Activated CD4-positive, alpha-beta T cell treated with anti-CD3 and anti-CD28 coated beads, Interleukin-2, amount 10 ng/mL, durations not matched to agents 7 days and 5 days (primary cell): Measurements from ENCODE around the gene GP1BA. TPM values are rescaled to one million over a fixed set of nuclear protein-coding genes. Genes with fewer than 3 reads are reported as not detected.
A peak's percentile ranks its signal among the peaks of the same experiment; 100 is the strongest.

ENCODE experiments used
- CTCF ChIA-PET: fragments of 350-600 bp; sonication (Branson Sonifier 250); formaldehyde crosslinking; loops from one replicate; lab custom pipeline; 2021; ENCODE audit warnings: antibody characterized with exemption; lab: Charles Lee
- POLR2A ChIA-PET: fragments of 350-600 bp; sonication (Branson Sonifier 250); formaldehyde crosslinking; loops from one replicate; lab custom pipeline; 2021; ENCODE audit warnings: antibody characterized with exemption; lab: Charles Lee
- DNase-seq: peaks from one replicate; pipeline ENCODE4 v3.0.0-alpha.2; 2020
- H3K27ac Mint-ChIP-seq: one replicate; pipeline ENCODE4 v1.8.0; 2021; ENCODE audit warnings: mild to moderate bottlenecking, moderate library complexity, mixed read lengths
- H3K27me3 Mint-ChIP-seq: one replicate; pipeline ENCODE4 v1.8.0; 2021; ENCODE audit warnings: mixed read lengths
- H3K36me3 Mint-ChIP-seq: one replicate; pipeline ENCODE4 v1.8.0; 2021; ENCODE audit warnings: low read depth, mixed read lengths
- H3K4me1 Mint-ChIP-seq: one replicate; pipeline ENCODE4 v1.8.0; 2021; ENCODE audit warnings: mixed read lengths
- H3K4me3 Mint-ChIP-seq: one replicate; pipeline ENCODE4 v1.8.0; 2021; ENCODE audit warnings: mild to moderate bottlenecking, moderate library complexity, mixed read lengths
- H3K9me3 Mint-ChIP-seq: one replicate; pipeline ENCODE4 v1.8.0; 2021; ENCODE audit warnings: mixed read lengths
- total RNA-seq, 2 experiments: library from RNA; stranded (reverse); gene quantifications; one replicate each; pipeline ENCODE4 v1.2.3, GENCODE V29; 2021

GP1BA gene
- total RNA-seq, 2 experiments from 2014 or later, result not detected

DNA sequence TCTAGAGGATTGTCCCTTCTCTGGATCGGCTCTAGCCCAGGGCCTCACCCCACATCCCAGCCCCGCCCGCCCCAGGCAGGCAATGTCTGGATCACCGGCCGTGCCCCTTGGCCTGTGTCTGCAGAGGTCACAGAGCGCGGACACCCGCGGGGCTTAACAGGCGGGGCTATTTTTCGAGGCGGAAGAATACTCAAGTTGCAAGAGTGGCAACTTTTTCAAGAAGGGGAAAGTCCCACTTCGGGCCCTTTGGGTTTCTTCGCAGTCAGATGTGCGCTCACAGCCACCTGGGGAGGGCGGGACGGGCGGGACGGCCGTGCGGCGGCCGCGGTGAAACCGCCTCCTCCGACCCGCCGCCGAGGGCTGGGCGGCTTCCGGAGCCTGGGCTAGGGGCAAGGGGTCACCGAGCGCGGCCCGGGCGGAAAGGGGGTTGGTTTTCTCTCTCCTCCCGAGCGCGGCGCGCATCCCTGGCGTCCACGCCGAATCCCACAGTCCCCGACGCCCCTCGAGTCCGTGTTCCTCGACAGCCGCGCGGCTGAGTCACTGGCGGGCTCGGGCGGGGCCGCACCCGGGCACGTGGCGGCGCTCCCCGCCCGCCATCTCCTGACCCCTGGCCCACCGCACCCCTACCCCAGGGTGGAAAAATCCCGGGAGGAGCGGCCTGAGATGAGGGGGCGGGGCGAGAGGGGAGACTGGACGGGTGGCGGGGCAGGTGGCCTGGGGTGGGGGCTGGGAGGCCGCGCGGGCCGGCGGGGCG, 17.4 kb downstream of the GP1BA start:
- Mint-ChIP-seq H3K27ac (peak overlapping the region; percentile 93), H3K9me3 (no peaks in the 10 kb centered on the region), H3K4me1 (peaks cover 33% of the 10 kb centered on the region), H3K36me3 (peaks cover 33% of the 10 kb centered on the region), H3K4me3 (peak overlapping the region; percentile 92), H3K27me3 (no peaks in the 10 kb centered on the region)
- ChIA-PET CTCF (interaction anchor here (1.3 kb wide), 1 partner anchor 18 kb away, joined by 3 read pairs; the partner anchor contains the start of gene SPAG7), POLR2A (interaction anchor here (1.0 to 6.2 kb wide), 3 partner anchors 10 to 18 kb away, joined by 3 to 44 read pairs (median 10); partner anchors contain the start of genes RNF167, SLC25A11 and SPAG7)
- DNase-seq, result peak; percentile 83

DNA sequence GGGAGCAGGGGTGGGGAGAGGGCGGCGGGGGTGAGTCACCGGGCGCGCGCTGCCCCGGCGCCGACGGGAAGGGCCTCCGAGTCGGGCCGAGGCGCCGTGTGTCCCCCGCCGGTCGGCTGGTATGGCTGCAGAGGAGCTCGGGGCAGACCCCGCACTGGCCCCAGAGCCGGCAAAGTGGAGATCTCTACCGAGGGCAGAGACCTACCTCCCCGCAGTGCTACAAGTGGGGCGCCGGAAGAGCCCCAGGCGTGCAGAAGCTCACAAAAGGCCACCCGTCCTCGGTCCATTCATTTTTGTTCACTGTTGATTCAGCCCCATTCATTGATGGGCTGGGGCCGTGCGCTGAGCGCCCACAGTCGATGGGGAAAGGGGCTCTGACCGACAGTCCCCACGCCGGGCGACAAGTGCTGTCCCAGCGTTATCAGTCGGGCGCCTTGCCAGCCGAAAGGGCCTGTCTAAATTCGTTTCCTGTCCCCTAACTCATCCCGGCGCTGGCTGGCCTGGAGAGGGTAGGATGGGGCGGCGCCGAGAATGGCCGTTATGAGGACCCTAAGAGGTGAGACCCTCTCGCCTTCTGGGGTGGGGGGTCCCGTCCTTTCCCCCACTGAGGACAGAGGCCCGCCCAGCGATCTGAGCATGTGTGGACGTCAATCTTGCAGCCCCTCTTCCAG, 18.1 kb downstream of the GP1BA start:
- ChIA-PET POLR2A (interaction anchor here (1.0 kb wide), 1 partner anchor 10 kb away, joined by 3 read pairs; the partner anchor contains the start of genes RNF167 and SLC25A11), CTCF (interaction anchor here (1.2 to 2.0 kb wide), 4 partner anchors 13 to 41 kb away, joined by 3 to 5 read pairs (median 4); partner anchors contain the start of gene SPAG7)
- Mint-ChIP-seq H3K4me3 (peak overlapping the region; percentile 78), H3K36me3 (peaks cover 26% of the 10 kb centered on the region), H3K9me3 (no peaks in the 10 kb centered on the region), H3K4me1 (peaks cover 26% of the 10 kb centered on the region), H3K27me3 (no peaks in the 10 kb centered on the region), H3K27ac (peak overlapping the region; percentile 95)
- no peak for DNase-seq

DNA sequence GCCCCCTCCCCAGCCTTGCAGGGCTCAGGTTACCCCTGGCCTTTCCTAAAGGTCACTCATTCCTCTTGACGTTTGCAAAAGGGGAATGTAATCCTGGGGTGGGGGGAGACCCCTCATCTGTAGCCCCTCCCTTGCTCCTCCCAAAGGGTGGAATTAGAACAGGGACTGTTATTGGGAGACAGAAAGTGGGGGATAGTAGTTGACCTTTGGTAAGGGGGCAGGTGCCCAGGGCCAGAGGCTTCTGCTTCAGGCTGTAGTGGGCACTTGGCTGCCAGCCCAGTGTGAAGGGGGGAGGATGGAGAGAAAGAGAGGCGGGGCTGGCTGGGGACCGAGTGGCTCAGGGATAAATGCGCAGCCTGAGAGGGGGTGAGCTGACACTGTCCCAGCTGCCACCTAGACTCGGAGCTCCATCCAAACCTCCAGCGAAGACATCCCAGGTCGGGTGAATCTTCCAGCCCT, 18.7 kb downstream of the GP1BA start, which contains the start of gene ENO3:
TSS of gene ENO3 (plus strand) at position 374 of the 459 bp plus-strand sequence. CDS start 711 bp downstream, outside the sequence.
- Mint-ChIP-seq H3K4me3 (peak within 1 kb of the TSS; percentile 78), H3K36me3 (peaks cover 20% of the 10 kb centered on the region), H3K4me1 (peaks cover 21% of the 10 kb centered on the region), H3K27ac (peak within 1 kb of the TSS; percentile 95), H3K9me3 (no peaks in the 10 kb centered on the region), H3K27me3 (no peaks in the 10 kb centered on the region)
- POLR2A ChIA-PET, result interaction anchor here (1.0 kb wide), 1 partner anchor 11 kb away, joined by 3 read pairs; the partner anchor contains the start of genes RNF167 and SLC25A11
- CTCF ChIA-PET, result interaction anchor here (1.2 to 2.0 kb wide), 6 partner anchors 13 to 80 kb away, joined by 3 to 6 read pairs (median 4); partner anchors contain the start of gene SPAG7
- DNase-seq, result no peak

DNA sequence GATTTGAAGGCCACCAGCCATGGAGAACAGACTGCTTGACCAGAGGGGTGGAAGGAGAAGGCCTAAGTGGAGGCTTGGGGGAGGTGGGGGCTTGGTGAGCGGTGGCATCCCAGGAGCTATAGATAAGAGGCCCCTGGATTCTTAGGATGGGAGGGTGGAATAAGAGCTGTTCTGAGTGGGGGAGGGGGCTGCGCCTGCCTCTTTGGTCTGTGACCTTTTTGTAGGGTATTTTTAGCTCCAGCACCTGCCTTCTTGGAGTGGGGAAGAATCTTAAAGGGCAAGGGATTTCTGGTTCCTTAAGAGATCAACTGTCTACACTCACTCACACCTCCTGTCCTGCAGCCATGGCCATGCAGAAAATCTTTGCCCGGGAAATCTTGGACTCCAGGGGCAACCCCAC, 19.4 kb downstream of the GP1BA start:
- peaks cover 27% of the 10 kb centered on the region for H3K4me1 Mint-ChIP-seq
- CTCF ChIA-PET, result interaction anchor here (1.1 to 2.0 kb wide), 6 partner anchors 12 to 79 kb away, joined by 3 to 6 read pairs (median 4); partner anchors contain the start of gene SPAG7
- POLR2A ChIA-PET, result interaction anchor here (1.2 kb wide), 1 partner anchor 16 kb away, joined by 8 read pairs; the partner anchor contains the start of gene SPAG7
- peak overlapping the region; percentile 95 for H3K27ac Mint-ChIP-seq
- no peak for DNase-seq
- H3K9me3 Mint-ChIP-seq, result no peaks in the 10 kb centered on the region
- H3K4me3 Mint-ChIP-seq, result peak overlapping the region; percentile 78
- H3K36me3 Mint-ChIP-seq, result peaks cover 17% of the 10 kb centered on the region
- H3K27me3 Mint-ChIP-seq, result no peaks in the 10 kb centered on the region

DNA sequence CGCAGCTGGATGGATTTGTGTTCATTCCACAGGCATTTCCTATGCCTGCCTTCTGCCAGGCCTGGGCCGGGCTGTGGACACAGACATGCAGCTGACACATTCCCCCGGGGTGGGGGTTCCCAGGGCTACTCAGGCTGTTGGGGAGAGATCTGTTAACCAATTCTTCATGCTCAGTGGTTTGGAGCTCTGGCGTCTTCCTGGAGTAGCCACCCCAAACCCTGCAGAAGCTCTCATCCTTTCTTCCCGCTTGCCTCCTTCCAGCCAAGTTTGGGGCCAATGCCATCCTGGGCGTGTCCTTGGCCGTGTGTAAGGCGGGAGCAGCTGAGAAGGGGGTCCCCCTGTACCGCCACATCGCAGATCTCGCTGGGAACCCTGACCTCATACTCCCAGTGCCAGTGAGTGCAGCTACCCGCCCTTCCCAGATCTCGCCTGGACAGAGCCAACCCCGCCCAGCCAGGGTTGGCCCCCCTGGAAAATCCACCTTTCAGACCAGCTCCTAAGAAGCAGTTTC, 21.4 kb downstream of the GP1BA start:
- Mint-ChIP-seq H3K9me3 (no peaks in the 10 kb centered on the region), H3K4me1 (peaks cover 30% of the 10 kb centered on the region), H3K36me3 (peaks cover 11% of the 10 kb centered on the region), H3K27ac (no peak overlapping the region), H3K27me3 (no peaks in the 10 kb centered on the region), H3K4me3 (no peak overlapping the region)
- DNase-seq, result no peak
- POLR2A ChIA-PET, result no interaction called here
- CTCF ChIA-PET, result interaction anchor here (0.6 to 1.8 kb wide), 6 partner anchors 8 to 150 kb away, joined by 3 to 7 read pairs (median 4); partner anchors contain the start of gene SPAG7

DNA sequence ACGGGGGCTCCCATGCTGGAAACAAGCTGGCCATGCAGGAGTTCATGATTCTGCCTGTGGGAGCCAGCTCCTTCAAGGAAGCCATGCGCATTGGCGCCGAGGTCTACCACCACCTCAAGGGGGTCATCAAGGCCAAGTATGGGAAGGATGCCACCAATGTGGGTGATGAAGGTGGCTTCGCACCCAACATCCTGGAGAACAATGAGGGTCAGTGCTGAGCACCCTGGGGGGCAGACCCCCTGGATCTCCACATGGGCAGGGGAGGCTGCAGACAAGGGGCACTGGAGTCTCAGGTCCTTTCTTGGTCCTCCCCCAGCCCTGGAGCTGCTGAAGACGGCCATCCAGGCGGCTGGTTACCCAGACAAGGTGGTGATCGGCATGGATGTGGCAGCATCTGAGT, 23.0 kb downstream of the GP1BA start:
- H3K4me1 Mint-ChIP-seq, result peaks cover 30% of the 10 kb centered on the region
- no peak overlapping the region for H3K27ac Mint-ChIP-seq
- no peaks in the 10 kb centered on the region for H3K9me3 Mint-ChIP-seq
- H3K4me3 Mint-ChIP-seq, result no peak overlapping the region
- CTCF ChIA-PET, result interaction anchor here (0.6 kb wide), 1 partner anchor 25 kb away, joined by 3 read pairs; no protein-coding TSS in a partner anchor
- peaks cover 21% of the 10 kb centered on the region for H3K36me3 Mint-ChIP-seq
- DNase-seq, result no peak
- H3K27me3 Mint-ChIP-seq, result no peaks in the 10 kb centered on the region
- POLR2A ChIA-PET, result no interaction called here

DNA sequence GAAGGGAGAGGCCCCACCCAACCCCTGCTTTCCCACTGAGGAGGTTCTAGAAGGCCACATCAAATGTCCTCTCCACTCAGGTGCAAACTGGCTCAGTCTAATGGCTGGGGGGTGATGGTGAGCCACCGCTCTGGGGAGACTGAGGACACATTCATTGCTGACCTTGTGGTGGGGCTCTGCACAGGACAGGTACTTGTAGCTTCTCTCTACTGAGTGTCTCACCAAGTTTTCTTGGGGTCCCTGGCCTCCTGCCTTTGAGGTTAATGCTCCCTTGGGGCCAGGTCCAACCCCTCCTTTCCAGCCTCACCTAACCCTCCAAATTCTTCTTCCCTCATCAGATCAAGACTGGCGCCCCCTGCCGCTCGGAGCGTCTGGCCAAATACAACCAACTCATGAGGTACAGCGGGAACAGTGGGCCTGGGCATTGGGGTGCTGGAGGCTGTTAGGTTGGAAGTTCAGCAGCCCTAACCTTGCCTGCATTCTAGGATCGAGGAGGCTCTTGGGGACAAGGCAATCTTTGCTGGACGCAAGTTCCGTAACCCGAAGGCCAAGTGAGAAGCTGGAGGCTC, 24.5 kb downstream of the GP1BA start:
- Mint-ChIP-seq H3K4me1 (peaks cover 15% of the 10 kb centered on the region), H3K4me3 (no peak overlapping the region), H3K27ac (peak overlapping the region; percentile 12), H3K27me3 (no peaks in the 10 kb centered on the region), H3K9me3 (no peaks in the 10 kb centered on the region), H3K36me3 (peaks cover 26% of the 10 kb centered on the region)
- DNase-seq, result peak; percentile 54
- POLR2A ChIA-PET, result interaction anchor here (0.6 kb wide), 1 partner anchor 13 kb away, joined by 3 read pairs; no protein-coding TSS in a partner anchor
- CTCF ChIA-PET, result interaction anchor here (0.9 to 1.1 kb wide), 3 partner anchors 9 to 34 kb away, joined by 3 to 5 read pairs (median 3); partner anchors contain the start of gene SPAG7

DNA sequence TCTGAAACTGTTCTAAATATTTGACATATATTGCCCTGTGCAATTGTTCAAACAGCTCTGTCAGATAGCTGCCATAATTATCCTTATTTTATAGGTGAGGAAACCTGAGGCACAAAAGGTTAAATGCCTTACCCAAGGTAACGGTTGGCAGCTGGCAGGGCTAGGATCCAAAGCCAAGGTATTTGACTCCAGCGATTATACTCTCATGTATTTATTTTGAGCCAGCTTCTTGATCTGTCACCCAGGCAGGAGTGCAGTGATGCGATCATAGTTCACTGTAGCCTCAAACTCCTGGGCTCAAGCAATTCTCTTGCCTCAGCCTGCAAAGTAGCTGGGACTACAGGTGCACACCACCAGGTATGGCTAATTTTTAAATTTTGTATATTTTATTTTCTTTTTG, 26.0 kb downstream of the GP1BA start:
- no peaks in the 10 kb centered on the region for H3K27me3 Mint-ChIP-seq
- H3K36me3 Mint-ChIP-seq, result peaks cover 23% of the 10 kb centered on the region
- ChIA-PET POLR2A (no interaction called here), CTCF (no interaction called here)
- no peak overlapping the region for H3K4me3 Mint-ChIP-seq
- H3K27ac Mint-ChIP-seq, result no peak overlapping the region
- no peak for DNase-seq
- H3K9me3 Mint-ChIP-seq, result no peaks in the 10 kb centered on the region
- peaks cover 12% of the 10 kb centered on the region for H3K4me1 Mint-ChIP-seq

DNA sequence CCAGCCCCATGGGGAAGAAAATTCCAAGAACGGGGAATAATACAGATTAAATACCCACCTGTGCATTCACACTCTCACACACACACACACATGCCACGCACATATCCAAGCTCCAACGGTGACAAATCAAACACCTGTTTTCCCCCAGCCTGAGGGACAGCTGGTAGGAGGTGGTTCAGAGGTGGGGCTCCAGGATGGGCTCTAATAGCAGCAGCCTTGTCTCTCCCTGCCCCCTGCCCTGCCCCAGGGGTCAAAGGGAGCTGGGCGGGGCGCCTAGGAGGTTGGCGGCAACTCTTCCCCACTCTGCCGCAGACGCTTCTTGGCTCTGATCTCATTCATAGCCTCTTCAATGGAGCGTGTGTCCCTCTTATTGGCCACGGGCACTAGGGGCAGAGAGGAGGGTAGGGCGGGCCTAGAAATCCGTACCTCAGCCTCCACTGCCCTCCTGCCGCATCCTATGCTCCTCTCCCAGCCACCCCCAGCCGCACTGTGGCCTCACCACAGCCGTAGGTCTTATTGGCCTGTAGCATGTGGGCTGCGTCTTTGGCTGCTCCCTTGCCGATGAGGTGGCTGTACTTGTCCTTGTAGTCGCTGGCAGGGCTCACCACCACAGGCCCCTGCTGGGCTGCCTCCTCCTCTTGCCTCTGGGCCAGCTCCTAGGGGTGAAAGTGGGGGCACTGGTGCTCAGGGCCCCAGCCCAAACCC, 27.3 kb downstream of the GP1BA start:
- CTCF ChIA-PET, result interaction anchor here (0.5 kb wide), 1 partner anchor 535 kb away, joined by 3 read pairs; no protein-coding TSS in a partner anchor
- no peak overlapping the region for H3K27ac Mint-ChIP-seq
- H3K4me3 Mint-ChIP-seq, result no peak overlapping the region
- POLR2A ChIA-PET, result no interaction called here
- no peaks in the 10 kb centered on the region for H3K9me3 Mint-ChIP-seq
- DNase-seq, result no peak
- H3K4me1 Mint-ChIP-seq, result peaks cover 12% of the 10 kb centered on the region
- peaks cover 25% of the 10 kb centered on the region for H3K36me3 Mint-ChIP-seq
- no peaks in the 10 kb centered on the region for H3K27me3 Mint-ChIP-seq

DNA sequence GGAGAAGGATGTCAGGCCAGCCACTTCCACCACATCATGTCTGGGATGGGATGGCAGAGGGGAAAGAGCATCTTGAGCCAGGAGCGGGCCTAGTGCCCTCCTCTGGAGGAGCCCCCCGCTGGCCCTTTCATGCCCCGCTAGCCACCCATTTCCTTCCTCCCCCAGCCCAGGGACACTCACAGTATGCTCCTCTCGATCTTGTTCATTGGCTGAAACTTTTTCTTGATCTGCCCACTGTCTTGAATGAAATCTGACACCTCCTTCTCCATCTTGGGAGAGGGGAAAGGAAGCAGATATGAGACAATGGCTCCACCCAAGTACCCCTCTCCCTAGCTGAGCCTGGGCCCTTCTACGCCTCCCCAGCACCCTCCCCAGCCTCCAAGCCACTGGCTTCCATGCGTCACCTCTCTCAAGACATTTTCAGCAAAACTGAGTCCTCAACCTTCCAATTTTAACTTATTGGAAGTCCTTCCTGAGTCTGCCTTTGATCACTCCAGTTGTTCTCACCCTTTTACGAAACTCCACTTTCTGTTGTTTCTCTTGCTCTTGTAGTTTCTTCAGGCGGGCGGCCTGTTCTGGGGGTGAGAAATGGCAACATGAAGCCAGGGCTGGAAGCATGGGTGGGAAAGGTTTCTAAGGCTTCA, 28.3 kb downstream of the GP1BA start:
- POLR2A ChIA-PET, result no interaction called here
- Mint-ChIP-seq H3K27ac (no peak overlapping the region), H3K4me3 (no peak overlapping the region), H3K9me3 (no peaks in the 10 kb centered on the region), H3K36me3 (peaks cover 28% of the 10 kb centered on the region), H3K4me1 (peaks cover 15% of the 10 kb centered on the region), H3K27me3 (no peaks in the 10 kb centered on the region)
- DNase-seq, result no peak
- CTCF ChIA-PET, result interaction anchor here (0.5 kb wide), 1 partner anchor 536 kb away, joined by 3 read pairs; no protein-coding TSS in a partner anchor
